Activated effector memory CD4-positive, alpha-beta T cell treated with Interleukin-2 at 50 U/mL for 16 hours (primary cell): ENCODE results near the gene CCL8.

Source experiments
- DNase-seq: peaks from one replicate; pipeline ENCODE4 v3.0.0-alpha.2; 2020

Gene CCL8

GRCh38 chr17:34368946-34369500 lies 49.8 kb downstream of the CCL8 start:
- DNase-seq = no peak

DNA sequence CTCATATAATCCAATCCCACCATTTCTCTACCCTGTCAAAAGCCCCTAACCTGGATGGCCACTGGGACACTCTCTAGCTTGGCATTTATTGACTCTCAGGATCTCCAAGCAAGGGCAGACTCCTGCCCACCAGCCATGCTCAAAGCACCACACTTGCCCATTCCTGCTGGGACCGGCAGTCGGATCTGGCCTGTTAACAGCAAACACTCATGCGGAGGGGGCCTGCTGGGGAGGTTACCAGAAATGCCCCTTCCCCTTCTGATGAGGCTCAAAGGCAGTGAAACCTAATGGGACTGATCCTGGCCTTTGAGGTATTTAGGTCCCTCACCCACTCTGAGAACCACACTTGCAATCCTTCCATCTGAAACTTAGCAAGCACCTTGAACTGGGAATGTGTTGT lies 50.3 kb downstream of the CCL8 start:
- no peak for DNase-seq

DNA sequence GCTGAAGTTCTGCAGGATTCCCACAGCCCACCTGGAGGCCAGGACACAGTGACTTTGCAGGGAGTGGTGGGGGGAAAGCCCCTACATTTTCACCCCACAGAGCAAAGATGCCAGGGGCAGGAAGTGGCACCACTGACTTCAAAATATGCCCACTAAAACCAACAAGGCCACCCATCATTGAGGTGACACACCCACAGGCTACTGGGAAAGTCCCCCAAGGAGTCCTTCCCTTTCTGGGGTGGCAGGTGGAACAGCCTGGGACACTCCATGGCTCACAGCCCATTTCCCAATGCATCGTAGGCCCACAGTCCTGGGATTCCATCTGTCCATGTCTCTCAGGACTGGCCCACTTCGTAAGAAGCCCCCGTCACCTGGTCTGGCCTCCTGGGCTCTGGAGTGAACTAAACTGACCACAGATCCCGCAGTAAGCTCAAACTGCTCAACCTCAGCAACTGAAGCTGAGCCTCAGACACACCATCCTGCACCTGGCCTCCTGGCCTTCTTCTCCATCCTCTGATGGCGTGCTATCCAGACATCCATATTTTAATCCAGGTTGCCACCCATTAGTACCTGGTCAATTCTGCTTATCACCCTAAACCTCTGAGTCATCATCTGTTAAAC lies 51.3 kb downstream of the CCL8 start:
- DNase-seq = no peak

- DNase-seq = no peak
Measured at GRCh38 chr17:34370997-34371395, 51.8 kb downstream of the CCL8 start.
